ENCODE results near the gene NRIP1. TPM values are rescaled to one million over a fixed set of nuclear protein-coding genes. Genes with fewer than 3 reads are reported as not detected.
"Not testable (repeated sequence)": the region's sequence is repeated elsewhere in the genome, so short reads cannot be mapped to it uniquely, and the experiment has no call there.

NRIP1 gene
- total RNA-seq, 1 experiment from 2014 or later = 29.6 TPM

DNA sequence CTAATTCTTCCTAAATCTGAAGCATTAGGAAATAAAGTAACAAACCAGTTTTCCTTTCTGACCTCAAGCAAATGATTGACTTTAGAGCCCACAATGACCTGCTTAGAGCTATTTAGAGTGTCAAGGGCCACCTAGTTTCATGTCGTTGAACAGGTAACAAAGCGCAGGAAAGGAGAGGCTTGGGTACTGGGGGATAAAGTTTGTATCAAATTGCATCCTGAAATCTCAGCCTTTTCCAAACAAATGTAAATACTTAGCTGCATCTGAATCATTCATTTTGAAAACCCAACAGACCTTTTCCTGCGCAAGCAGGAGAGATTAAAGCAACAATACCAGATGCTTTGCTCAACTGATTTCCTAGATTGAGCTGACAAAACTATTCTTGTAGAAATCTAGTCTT lies 121.2 kb downstream of the NRIP1 start:
- Histone ChIP-seq H3K79me2 (ENCODE audit: insufficient read depth, low read length) (no peaks in the 10 kb centered on the region), H3K9ac (ENCODE audit: low read length) (no peak overlapping the region), H3K36me3 (ENCODE audit: control insufficient read depth in 1 of 2, insufficient read depth in 2 of 2, low read length in 2 of 2) (no peaks in the 10 kb centered on the region), H3K4me2 (ENCODE audit: low read length) (no peak overlapping the region), H4K20me1 (ENCODE audit: insufficient read depth) (no peaks in the 10 kb centered on the region), H3K4me3 (replicated peaks in 1 of 2; ENCODE audit: low read depth in 1 of 2, low read length in 2 of 2) (no peak overlapping the region), H3K4me1 (ENCODE audit: control insufficient read depth in 1 of 2, insufficient read depth in 2 of 2, low read length in 2 of 2) (no peaks in the 10 kb centered on the region), H3K27me3 (ENCODE audit: insufficient read depth, low read length) (no peaks in the 10 kb centered on the region), H2AFZ (ENCODE audit: low read depth, low read length, poor library complexity, severe bottlenecking) (no peak overlapping the region), H3K9me3 (ENCODE audit: control insufficient read depth in 1 of 2, insufficient read depth in 1 of 2, low read depth in 1 of 2, low read length in 2 of 2) (peaks cover 3 to 6% of the 10 kb centered on the region in 2 experiments; a peak in 2 of 4 replicates), H3K27ac (ENCODE audit: low read depth, low read length) (no peak overlapping the region), H3K9me2 (ENCODE audit: insufficient read depth) (no peaks in the 10 kb centered on the region)
- intact Hi-C loops (cut with micrococcal nuclease) = no loop called here
- DNase-seq (ENCODE audit: low read depth, low spot score) = no peak
- CTCF ChIA-PET = no interaction called here
- no peak for ATAC-seq
- POLR2A ChIA-PET = no interaction called here
- RAD21 ChIA-PET (ENCODE audit: low non-redundant PET in 1 of 2, low total read pairs in 2 of 2, uncharacterized antibody in 2 of 2, unreplicated experiment in 2 of 2) = no interaction called here
- BruUV-seq (replicated peaks) = no TSS peak
- TF ChIP-seq ELF1 (IDR thresholded peaks at IDR 0.05; ENCODE audit: borderline replicate concordance, low read depth) (no peak), ATF3 (IDR thresholded peaks at IDR 0.05) (no peak), SP1 (IDR thresholded peaks at IDR 0.05; ENCODE audit: low read depth) (no peak), RAD21 (IDR thresholded peaks at IDR 0.05; ENCODE audit: low read depth) (no peak)
- TF ChIP-seq, protein P1, sequence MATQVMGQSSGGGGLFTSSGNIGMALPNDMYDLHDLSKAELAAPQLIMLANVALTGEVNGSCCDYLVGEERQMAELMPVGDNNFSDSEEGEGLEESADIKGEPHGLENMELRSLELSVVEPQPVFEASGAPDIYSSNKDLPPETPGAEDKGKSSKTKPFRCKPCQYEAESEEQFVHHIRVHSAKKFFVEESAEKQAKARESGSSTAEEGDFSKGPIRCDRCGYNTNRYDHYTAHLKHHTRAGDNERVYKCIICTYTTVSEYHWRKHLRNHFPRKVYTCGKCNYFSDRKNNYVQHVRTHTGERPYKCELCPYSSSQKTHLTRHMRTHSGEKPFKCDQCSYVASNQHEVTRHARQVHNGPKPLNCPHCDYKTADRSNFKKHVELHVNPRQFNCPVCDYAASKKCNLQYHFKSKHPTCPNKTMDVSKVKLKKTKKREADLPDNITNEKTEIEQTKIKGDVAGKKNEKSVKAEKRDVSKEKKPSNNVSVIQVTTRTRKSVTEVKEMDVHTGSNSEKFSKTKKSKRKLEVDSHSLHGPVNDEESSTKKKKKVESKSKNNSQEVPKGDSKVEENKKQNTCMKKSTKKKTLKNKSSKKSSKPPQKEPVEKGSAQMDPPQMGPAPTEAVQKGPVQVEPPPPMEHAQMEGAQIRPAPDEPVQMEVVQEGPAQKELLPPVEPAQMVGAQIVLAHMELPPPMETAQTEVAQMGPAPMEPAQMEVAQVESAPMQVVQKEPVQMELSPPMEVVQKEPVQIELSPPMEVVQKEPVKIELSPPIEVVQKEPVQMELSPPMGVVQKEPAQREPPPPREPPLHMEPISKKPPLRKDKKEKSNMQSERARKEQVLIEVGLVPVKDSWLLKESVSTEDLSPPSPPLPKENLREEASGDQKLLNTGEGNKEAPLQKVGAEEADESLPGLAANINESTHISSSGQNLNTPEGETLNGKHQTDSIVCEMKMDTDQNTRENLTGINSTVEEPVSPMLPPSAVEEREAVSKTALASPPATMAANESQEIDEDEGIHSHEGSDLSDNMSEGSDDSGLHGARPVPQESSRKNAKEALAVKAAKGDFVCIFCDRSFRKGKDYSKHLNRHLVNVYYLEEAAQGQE (IDR thresholded peaks at IDR 0.05; ENCODE audit: low read depth) = no peak

GRCh38 chr21:14942801-14943490 lies 121.9 kb downstream of the NRIP1 start:
- BruUV-seq (replicated peaks) = no TSS peak

DNA sequence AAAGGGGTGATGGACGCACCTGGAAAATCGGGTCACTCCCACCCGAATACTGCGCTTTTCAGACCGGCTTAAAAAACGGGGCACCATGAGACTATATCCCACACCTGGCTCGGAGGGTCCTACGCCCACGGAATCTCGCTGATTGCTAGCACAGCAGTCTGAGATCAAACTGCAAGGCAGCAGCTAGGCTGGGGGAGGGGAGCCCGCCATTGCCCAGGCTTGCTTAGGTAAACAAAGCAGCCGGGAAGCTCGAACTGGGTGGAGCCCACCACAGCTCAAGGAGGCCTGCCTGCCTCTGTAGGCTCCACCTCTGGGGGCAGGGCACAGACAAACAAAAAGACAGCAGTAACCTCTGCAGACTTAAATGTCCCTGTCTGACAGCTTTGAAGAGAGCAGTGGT lies 137.5 kb downstream of the NRIP1 start:
- H3K36me3 ChIP-seq (ENCODE audit: control insufficient read depth in 1 of 2, insufficient read depth in 2 of 2, low read length in 2 of 2); H3K4me3 ChIP-seq (replicated peaks in 1 of 2; ENCODE audit: low read depth in 1 of 2, low read length in 2 of 2); BruUV-seq (replicated peaks); RAD21 ChIA-PET (ENCODE audit: low non-redundant PET in 1 of 2, low total read pairs in 2 of 2, uncharacterized antibody in 2 of 2, unreplicated experiment in 2 of 2); H3K27me3 ChIP-seq (ENCODE audit: insufficient read depth, low read length); H3K4me1 ChIP-seq (ENCODE audit: control insufficient read depth in 1 of 2, insufficient read depth in 2 of 2, low read length in 2 of 2); CTCF ChIA-PET; H2AFZ ChIP-seq (ENCODE audit: low read depth, low read length, poor library complexity, severe bottlenecking); ATAC-seq; intact Hi-C loops (cut with micrococcal nuclease); H3K27ac ChIP-seq (ENCODE audit: low read depth, low read length); H4K20me1 ChIP-seq (ENCODE audit: insufficient read depth); H3K9me3 ChIP-seq (ENCODE audit: control insufficient read depth in 1 of 2, insufficient read depth in 1 of 2, low read depth in 1 of 2, low read length in 2 of 2); H3K9ac ChIP-seq (ENCODE audit: low read length); H3K9me2 ChIP-seq (ENCODE audit: insufficient read depth); POLR2A ChIA-PET; DNase-seq (ENCODE audit: low read depth, low spot score); H3K79me2 ChIP-seq (ENCODE audit: insufficient read depth, low read length); H3K4me2 ChIP-seq (ENCODE audit: low read length): not testable (repeated sequence)

More at GRCh38 chr21:14942801-14943490, 121.9 kb downstream of the NRIP1 start:
- no peaks in the 10 kb centered on the region for H3K27me3 ChIP-seq (ENCODE audit: insufficient read depth, low read length)
- H3K36me3 ChIP-seq (ENCODE audit: control insufficient read depth in 1 of 2, insufficient read depth in 2 of 2, low read length in 2 of 2) = no peaks in the 10 kb centered on the region
- no peak for TF ChIP-seq FOSL1 (IDR thresholded peaks at IDR 0.05; ENCODE audit: low read depth)
- no peak for ATAC-seq
- intact Hi-C loops (cut with micrococcal nuclease) = no loop called here
- ChIA-PET CTCF (no interaction called here), RAD21 (ENCODE audit: low non-redundant PET in 1 of 2, low total read pairs in 2 of 2, uncharacterized antibody in 2 of 2, unreplicated experiment in 2 of 2) (no interaction called here), POLR2A (no interaction called here)
- H3K9me2 ChIP-seq (ENCODE audit: insufficient read depth) = no peaks in the 10 kb centered on the region
- H3K9ac ChIP-seq (ENCODE audit: low read length) = no peak overlapping the region
- DNase-seq (ENCODE audit: low read depth, low spot score) = no peak
- peaks cover 0 to under 1% of the 10 kb centered on the region in 2 experiments; a peak in 1 of 4 replicates for H3K9me3 ChIP-seq (ENCODE audit: control insufficient read depth in 1 of 2, insufficient read depth in 1 of 2, low read depth in 1 of 2, low read length in 2 of 2)
- H2AFZ ChIP-seq (ENCODE audit: low read depth, low read length, poor library complexity, severe bottlenecking) = no peak overlapping the region
- H3K27ac ChIP-seq (ENCODE audit: low read depth, low read length) = no peak overlapping the region
- no peaks in the 10 kb centered on the region for H3K79me2 ChIP-seq (ENCODE audit: insufficient read depth, low read length)
- no peak overlapping the region for H3K4me2 ChIP-seq (ENCODE audit: low read length)
- H4K20me1 ChIP-seq (ENCODE audit: insufficient read depth) = no peaks in the 10 kb centered on the region
- H3K4me1 ChIP-seq (ENCODE audit: control insufficient read depth in 1 of 2, insufficient read depth in 2 of 2, low read length in 2 of 2) = no peaks in the 10 kb centered on the region
- H3K4me3 ChIP-seq (replicated peaks in 1 of 2; ENCODE audit: low read depth in 1 of 2, low read length in 2 of 2) = no peak overlapping the region

Data from HCT116 (cell line).